Hepatocyte (in vitro differentiated cells): Measurements from ENCODE around the gene SLC38A2. TPM values are rescaled to one million over a fixed set of nuclear protein-coding genes. Genes with fewer than 3 reads are reported as not detected.

ENCODE experiments used
- DNase-seq: peaks from one replicate; pipeline ENCODE4 v3.0.0-alpha.2; 2016; ENCODE audit warnings: low spot score
- H2AFZ ChIP-seq: fragments of 200-600 bp; sonication (generic); 2 replicates; pipeline ENCODE4 v1.6.0; 2016; ENCODE audit warnings: antibody characterized with exemption, mild to moderate bottlenecking
- H3K27ac ChIP-seq: fragments of 200-600 bp; sonication (generic); 2 replicates; pipeline ENCODE4 v1.5.1; 2016; ENCODE audit warnings: mild to moderate bottlenecking
- H3K27me3 ChIP-seq: fragments of 200-600 bp; sonication (generic); 2 replicates; pipeline ENCODE4 v1.6.1; 2016
- H3K36me3 ChIP-seq: fragments of 200-600 bp; sonication (generic); replicated peaks from 2 replicates; pipeline ENCODE4 v1.5.1; 2016; ENCODE audit warnings: low read depth; ENCODE audit not compliant: insufficient read depth
- H3K4me1 ChIP-seq: fragments of 200-600 bp; sonication (generic); 2 replicates; pipeline ENCODE4 v1.5.1; 2016; ENCODE audit warnings: mild to moderate bottlenecking, moderate library complexity; ENCODE audit not compliant: insufficient read depth
- H3K4me2 ChIP-seq: fragments of 200-600 bp; sonication (generic); 2 replicates; pipeline ENCODE4 v1.6.0; 2016
- H3K4me3 ChIP-seq: fragments of 200-600 bp; sonication (generic); 2 replicates; pipeline ENCODE4 v1.5.1; 2016; ENCODE audit warnings: mild to moderate bottlenecking
- H3K79me2 ChIP-seq: fragments of 200-600 bp; sonication (generic); 2 replicates; pipeline ENCODE4 v1.6.0; 2017; ENCODE audit warnings: mild to moderate bottlenecking
- H3K9me2 ChIP-seq: fragments of 200-600 bp; sonication (generic); replicated peaks from 2 replicates; pipeline ENCODE4 v1.6.0; 2017; ENCODE audit warnings: mild to moderate bottlenecking; ENCODE audit not compliant: insufficient read depth
- H3K9me3 ChIP-seq: fragments of 200-600 bp; sonication (generic); 2 replicates; pipeline ENCODE4 v1.5.1; 2016; ENCODE audit warnings: low read depth, mild to moderate bottlenecking
- H4K20me1 ChIP-seq: fragments of 200-600 bp; sonication (generic); 2 replicates; pipeline ENCODE4 v1.6.0; 2016; ENCODE audit warnings: mild to moderate bottlenecking; ENCODE audit not compliant: insufficient read depth, poor library complexity, severe bottlenecking
- CTCF ChIP-seq: fragments of 200-600 bp; sonication (generic); IDR thresholded peaks from 2 replicates; pipeline ENCODE4 v1.5.1; 2016; ENCODE audit warnings: antibody characterized with exemption, mild to moderate bottlenecking; ENCODE audit not compliant: poor library complexity
- EZH2 ChIP-seq: fragments of 200-600 bp; sonication (generic); IDR thresholded peaks from 2 replicates; pipeline ENCODE4 v1.6.1; 2016; ENCODE audit warnings: antibody characterized with exemption, mild to moderate bottlenecking, borderline replicate concordance
- EZH2phosphoT487 ChIP-seq: fragments of 200-600 bp; sonication (generic); IDR thresholded peaks from one replicate; pipeline ENCODE4 v1.6.1; 2018; ENCODE audit warnings: antibody characterized with exemption, mild to moderate bottlenecking, low read depth, moderate library complexity; ENCODE audit not compliant: unreplicated experiment, severe bottlenecking
- WGBS: methylation state at CpG from one replicate; pipeline ENCODE4 v1.1.6; 2016; ENCODE audit warnings: low lambda C conversion rate; ENCODE audit errors: missing lambda C conversion rate; 5-methylcytosine and 5-hydroxymethylcytosine counted together
- polyA plus RNA-seq: library from polyadenylated mRNA; unstranded; fragments of >200 nt; fragmentation: Nextera tagmentation; extraction: Ambion mirVana; gene quantifications from 2 replicates; pipeline ENCODE4 v1.2.1, GENCODE V29; 2016
- total RNA-seq: library from RNA; depleted of rRNA; stranded (reverse); fragments of >200 nt; gene quantifications from 2 replicates; pipeline ENCODE4 v1.2.3, GENCODE V29; 2014

The SLC38A2 gene
- total and polyA plus RNA-seq, 2 experiments from 2014 or later: 139 to 373 TPM

- Histone ChIP-seq H3K9me2 (no peaks in the 10 kb centered on the region), H3K36me3 (no peaks in the 10 kb centered on the region), H3K4me2 (peak overlapping the region; percentile 81), H3K4me3 (peak overlapping the region; percentile 31), H2AFZ (peak overlapping the region; percentile 42), H3K27ac (peak overlapping the region; percentile 99), H4K20me1 (no peaks in the 10 kb centered on the region), H3K27me3 (no peaks in the 10 kb centered on the region), H3K79me2 (peaks cover 9% of the 10 kb centered on the region), H3K4me1 (peaks cover 45% of the 10 kb centered on the region), H3K9me3 (no peaks in the 10 kb centered on the region)
- TF ChIP-seq EZH2phosphoT487 (no peak), EZH2 (no peak), CTCF (no peak)
- no peak for DNase-seq
- 63% methylated on average over 9 of the region's 9 CpGs for WGBS
Measured at GRCh38 chr12:46384451-46385309, 12.1 kb upstream of the SLC38A2 start.

GRCh38 chr12:46383654-46384450 lies 11.3 kb upstream of the SLC38A2 start:
- Histone ChIP-seq H3K4me1 (peaks cover 43% of the 10 kb centered on the region), H3K9me2 (no peaks in the 10 kb centered on the region), H3K9me3 (no peaks in the 10 kb centered on the region), H3K27me3 (no peaks in the 10 kb centered on the region), H2AFZ (peak overlapping the region; percentile 42), H3K27ac (peak overlapping the region; percentile 99), H3K4me2 (peak overlapping the region; percentile 81), H3K79me2 (peaks cover 9% of the 10 kb centered on the region), H4K20me1 (no peaks in the 10 kb centered on the region), H3K4me3 (peak overlapping the region; percentile 31), H3K36me3 (no peaks in the 10 kb centered on the region)
- DNase-seq: peak; percentile 92
- no peak for TF ChIP-seq CTCF
- TF ChIP-seq EZH2phosphoT487: no peak
- no peak for TF ChIP-seq EZH2
- 2% methylated on average over 30 of the region's 47 CpGs for WGBS

- under 1% methylated on average over 28 of the region's 74 CpGs for WGBS
- Histone ChIP-seq H3K9me3 (no peaks in the 10 kb centered on the region), H2AFZ (peak overlapping the region; percentile 31), H3K27me3 (no peaks in the 10 kb centered on the region), H3K4me1 (peaks cover 35% of the 10 kb centered on the region), H3K4me3 (peak overlapping the region; percentile 31), H3K27ac (peak overlapping the region; percentile 99), H4K20me1 (no peaks in the 10 kb centered on the region), H3K36me3 (no peaks in the 10 kb centered on the region), H3K79me2 (peaks cover 9% of the 10 kb centered on the region), H3K4me2 (peak overlapping the region; percentile 81), H3K9me2 (no peaks in the 10 kb centered on the region)
- TF ChIP-seq EZH2: no peak
- no peak for TF ChIP-seq CTCF
- TF ChIP-seq EZH2phosphoT487: no peak
- peak; percentile 99 for DNase-seq
Measured at GRCh38 chr12:46382964-46383653, 10.5 kb upstream of the SLC38A2 start.
